WERI-Rb-1 (cell line): Measurements from ENCODE around the gene PARVA.

Experiments used
- DNase-seq: peaks from one replicate; pipeline ENCODE4 v3.0.0-alpha.2; 2020
- H3K27ac ChIP-seq: fragments of 250-450 bp; sonication (Bioruptor Pico); 2 replicates; pipeline ENCODE4 v1.5.1; 2020; ENCODE audit warnings: mild to moderate bottlenecking, moderate library complexity
- H3K27me3 ChIP-seq: fragments of 250-450 bp; sonication (Bioruptor Pico); 2 replicates; pipeline ENCODE4 v1.5.1; 2021; ENCODE audit warnings: mild to moderate bottlenecking, low read depth, moderate library complexity; ENCODE audit not compliant: insufficient read depth, severe bottlenecking
- H3K36me3 ChIP-seq: fragments of 250-450 bp; sonication (Bioruptor Pico); 2 replicates; pipeline ENCODE4 v1.5.1; 2020; ENCODE audit warnings: mild to moderate bottlenecking, moderate library complexity
- H3K4me3 ChIP-seq: 2 replicates; pipeline ENCODE4 v1.5.1; 2011; ENCODE audit warnings: low read depth, mild to moderate bottlenecking, control low read depth, low read length
- H3K9me3 ChIP-seq: fragments of 250-450 bp; sonication (Bioruptor Pico); 2 replicates; pipeline ENCODE4 v1.5.1; 2021; ENCODE audit warnings: mild to moderate bottlenecking, moderate library complexity; ENCODE audit not compliant: severe bottlenecking
- TF ChIP-seq, protein P1 (sequence below): IDR thresholded peaks from 2 replicates; pipeline ENCODE4 v1.5.1; 2011; ENCODE audit warnings: low read depth, mild to moderate bottlenecking, control low read depth, inconsistent platforms, low read length

PARVA gene

DNA sequence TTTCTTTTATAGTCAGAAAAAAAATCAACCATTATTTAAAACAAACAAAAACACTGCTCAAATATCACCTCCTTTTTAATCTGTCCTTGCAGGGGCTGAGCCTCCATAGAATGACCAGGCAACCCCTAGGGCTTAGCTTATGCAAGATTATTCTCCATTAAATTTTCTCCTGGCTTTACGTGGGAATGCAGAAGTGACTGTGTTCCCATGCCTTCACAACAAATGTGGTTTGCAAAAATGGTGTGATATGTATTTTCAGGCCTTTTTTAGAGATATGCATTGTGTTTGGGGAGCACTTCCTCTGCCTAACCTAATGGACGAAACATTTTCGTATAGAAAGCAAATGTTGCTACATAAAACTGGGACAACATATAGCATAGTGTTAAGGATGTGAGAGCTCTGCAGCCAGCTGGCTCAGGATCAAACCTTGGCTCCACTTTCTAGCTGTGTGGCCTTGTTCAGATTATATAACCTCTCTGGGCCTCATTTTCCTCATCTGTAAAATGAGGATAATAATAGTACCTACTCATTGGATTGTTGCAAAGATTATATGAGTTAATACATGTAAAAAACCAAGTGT lies 82.6 kb downstream of the PARVA start:
- H3K27me3 ChIP-seq, result no peaks in the 10 kb centered on the region
- H3K4me3 ChIP-seq, result no peak overlapping the region
- DNase-seq, result no peak
- H3K36me3 ChIP-seq, result no peaks in the 10 kb centered on the region
- H3K9me3 ChIP-seq, result peaks cover 9% of the 10 kb centered on the region
- TF ChIP-seq, protein P1, sequence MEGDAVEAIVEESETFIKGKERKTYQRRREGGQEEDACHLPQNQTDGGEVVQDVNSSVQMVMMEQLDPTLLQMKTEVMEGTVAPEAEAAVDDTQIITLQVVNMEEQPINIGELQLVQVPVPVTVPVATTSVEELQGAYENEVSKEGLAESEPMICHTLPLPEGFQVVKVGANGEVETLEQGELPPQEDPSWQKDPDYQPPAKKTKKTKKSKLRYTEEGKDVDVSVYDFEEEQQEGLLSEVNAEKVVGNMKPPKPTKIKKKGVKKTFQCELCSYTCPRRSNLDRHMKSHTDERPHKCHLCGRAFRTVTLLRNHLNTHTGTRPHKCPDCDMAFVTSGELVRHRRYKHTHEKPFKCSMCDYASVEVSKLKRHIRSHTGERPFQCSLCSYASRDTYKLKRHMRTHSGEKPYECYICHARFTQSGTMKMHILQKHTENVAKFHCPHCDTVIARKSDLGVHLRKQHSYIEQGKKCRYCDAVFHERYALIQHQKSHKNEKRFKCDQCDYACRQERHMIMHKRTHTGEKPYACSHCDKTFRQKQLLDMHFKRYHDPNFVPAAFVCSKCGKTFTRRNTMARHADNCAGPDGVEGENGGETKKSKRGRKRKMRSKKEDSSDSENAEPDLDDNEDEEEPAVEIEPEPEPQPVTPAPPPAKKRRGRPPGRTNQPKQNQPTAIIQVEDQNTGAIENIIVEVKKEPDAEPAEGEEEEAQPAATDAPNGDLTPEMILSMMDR, result no peak
- H3K27ac ChIP-seq, result no peak overlapping the region

DNA sequence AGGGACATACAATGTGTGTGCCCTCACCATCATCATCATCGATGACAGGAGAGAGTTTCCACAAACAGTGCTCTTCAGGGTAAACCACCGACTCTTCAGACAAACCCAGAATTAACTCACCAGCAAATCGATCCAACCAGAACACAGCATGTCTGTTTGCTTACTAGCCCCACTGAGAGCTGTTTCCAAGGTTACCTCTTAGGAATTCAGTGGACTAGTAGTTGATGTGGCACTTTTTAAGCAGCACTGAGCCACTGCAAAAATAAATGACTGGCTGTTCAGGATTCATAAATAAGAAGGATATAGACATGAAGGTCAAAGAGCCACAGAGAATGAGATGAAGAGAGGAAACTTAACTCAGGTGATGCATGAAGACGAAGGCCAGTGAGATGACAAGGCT lies 83.1 kb downstream of the PARVA start:
- Histone ChIP-seq H3K27me3 (no peaks in the 10 kb centered on the region), H3K36me3 (no peaks in the 10 kb centered on the region), H3K4me3 (no peak overlapping the region), H3K9me3 (peaks cover 9% of the 10 kb centered on the region), H3K27ac (no peak overlapping the region)
- no peak for DNase-seq
- TF ChIP-seq, protein P1, result no peak

DNA sequence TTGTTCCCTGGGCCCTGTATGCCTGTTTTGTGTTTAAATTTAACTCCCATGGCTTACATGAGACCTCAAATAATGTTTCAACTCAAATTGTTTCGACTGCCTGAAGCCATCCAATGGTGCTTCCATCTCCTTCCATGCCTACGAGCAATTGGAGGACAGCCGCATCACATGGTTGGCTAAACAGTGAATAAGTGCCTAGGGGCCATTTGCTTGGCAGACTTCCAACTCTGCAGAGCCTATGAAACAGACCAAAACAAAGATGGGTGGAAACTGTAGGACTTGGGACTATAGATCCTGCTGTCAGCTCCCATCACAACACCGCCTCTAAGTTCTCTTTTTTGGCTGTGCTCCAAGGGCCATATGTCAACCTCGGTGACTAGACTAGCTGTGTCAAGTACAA lies 84.1 kb downstream of the PARVA start:
- no peaks in the 10 kb centered on the region for H3K27me3 ChIP-seq
- H3K9me3 ChIP-seq, result peaks cover 9% of the 10 kb centered on the region
- DNase-seq, result no peak
- TF ChIP-seq, protein P1, result no peak
- no peak overlapping the region for H3K4me3 ChIP-seq
- no peaks in the 10 kb centered on the region for H3K36me3 ChIP-seq
- no peak overlapping the region for H3K27ac ChIP-seq

DNA sequence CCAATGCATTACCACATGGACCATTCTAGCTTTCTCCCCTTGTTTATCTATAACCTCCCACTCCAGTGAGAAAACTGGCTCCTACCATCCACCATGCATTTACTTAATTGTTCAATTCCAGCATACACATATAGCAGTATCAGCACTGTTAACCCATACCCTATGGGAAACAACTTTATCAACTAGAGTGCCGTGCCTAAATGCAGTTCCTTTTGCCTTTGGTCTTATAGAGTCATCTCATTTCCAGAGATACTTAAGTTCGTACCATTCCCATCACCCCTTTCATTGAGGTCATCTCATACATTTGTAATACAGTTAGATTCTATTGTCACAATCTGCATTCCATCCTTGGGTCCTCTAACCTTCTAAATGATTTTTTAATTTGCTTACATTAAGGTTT lies 86.9 kb downstream of the PARVA start:
- Histone ChIP-seq H3K27me3 (no peaks in the 10 kb centered on the region), H3K36me3 (no peaks in the 10 kb centered on the region), H3K9me3 (peaks cover 9% of the 10 kb centered on the region), H3K27ac (no peak overlapping the region), H3K4me3 (no peak overlapping the region)
- TF ChIP-seq, protein P1, result no peak
- DNase-seq, result no peak

DNA sequence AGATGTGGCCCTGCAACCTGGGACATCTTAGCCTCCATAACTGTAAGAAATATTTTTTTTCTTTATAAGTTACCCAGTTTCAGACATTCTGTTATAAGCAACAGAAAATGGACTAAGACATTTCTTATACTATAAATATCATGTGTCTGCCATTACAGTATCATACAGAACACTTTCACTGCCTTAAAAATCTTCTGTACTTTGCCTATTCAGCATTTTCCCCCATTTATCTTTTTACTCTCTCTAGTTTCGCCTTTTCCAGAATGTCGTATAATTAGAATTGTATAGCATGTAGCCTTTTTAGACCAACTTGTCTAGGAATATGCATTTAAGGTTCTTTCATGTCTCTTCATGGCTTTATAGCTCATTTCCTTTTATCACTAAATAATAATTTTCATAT lies 88.0 kb downstream of the PARVA start:
- no peak overlapping the region for H3K4me3 ChIP-seq
- H3K27ac ChIP-seq, result no peak overlapping the region
- H3K36me3 ChIP-seq, result no peaks in the 10 kb centered on the region
- TF ChIP-seq, protein P1, result no peak
- H3K9me3 ChIP-seq, result peaks cover 9% of the 10 kb centered on the region
- H3K27me3 ChIP-seq, result no peaks in the 10 kb centered on the region
- DNase-seq, result no peak

DNA sequence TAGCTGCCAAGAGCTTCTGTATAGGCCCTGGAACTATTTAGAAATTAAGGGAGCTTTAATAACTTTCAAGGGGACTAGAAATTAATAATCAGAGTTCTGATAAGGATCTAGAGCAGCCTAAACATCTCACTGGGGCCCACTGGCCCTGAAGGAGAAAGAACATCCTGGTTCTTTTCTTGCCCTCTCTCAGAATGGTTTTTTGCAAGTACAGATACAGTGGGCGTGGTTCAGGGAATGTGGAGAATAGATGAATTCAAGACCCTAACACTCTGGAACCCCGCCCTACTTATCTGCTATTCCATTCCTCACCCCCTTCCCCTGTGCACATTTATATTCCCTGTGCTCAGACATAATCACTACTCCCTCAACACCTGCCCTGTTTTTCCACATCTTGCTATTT lies 90.2 kb downstream of the PARVA start:
- H3K4me3 ChIP-seq, result no peak overlapping the region
- TF ChIP-seq, protein P1, result no peak
- DNase-seq, result no peak
- H3K36me3 ChIP-seq, result no peaks in the 10 kb centered on the region
- no peaks in the 10 kb centered on the region for H3K27me3 ChIP-seq
- H3K9me3 ChIP-seq, result peaks cover 9% of the 10 kb centered on the region
- no peak overlapping the region for H3K27ac ChIP-seq
